SH-SY5Y (cell line): ENCODE results near the gene CEP192.

Experiments used
- GATA2 ChIP-seq: IDR thresholded peaks from 2 replicates; pipeline ENCODE4 v1.6.1; 2011; ENCODE audit warnings: mild to moderate bottlenecking, low read depth, low read length
- GATA3 ChIP-seq: IDR thresholded peaks from 2 replicates; pipeline ENCODE4 v1.6.1; 2011; ENCODE audit warnings: low read depth, mild to moderate bottlenecking, low read length, moderate library complexity

CEP192 gene

DNA sequence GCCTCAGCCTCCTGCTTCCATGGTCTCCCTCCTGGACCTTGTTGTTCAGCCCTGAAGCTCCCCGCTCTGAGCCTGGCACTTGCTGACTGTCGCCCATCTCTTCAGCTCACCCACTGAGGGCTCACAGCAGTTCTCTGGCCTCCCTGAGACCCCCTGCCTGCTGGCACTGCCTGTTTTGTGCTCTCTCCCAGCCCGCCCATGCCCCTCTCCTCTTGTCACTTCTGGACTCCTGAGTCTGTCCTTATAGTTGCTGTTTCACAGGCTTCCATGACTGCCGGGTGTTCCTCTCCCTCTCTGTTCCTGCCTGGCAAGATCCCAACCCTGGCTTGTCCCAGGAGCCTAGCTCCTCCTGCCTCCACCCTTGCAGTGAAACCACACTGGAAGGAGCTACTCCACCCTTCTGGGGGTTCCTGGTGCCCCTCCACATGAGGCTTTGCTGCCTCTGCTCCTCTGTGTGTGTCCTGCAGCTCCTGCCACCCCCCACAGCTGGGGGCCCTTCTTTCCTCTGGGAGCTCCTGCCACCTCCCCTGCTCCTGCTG, 110.6 kb downstream of the CEP192 start:
- TF ChIP-seq GATA2 (no peak), GATA3 (no peak)

DNA sequence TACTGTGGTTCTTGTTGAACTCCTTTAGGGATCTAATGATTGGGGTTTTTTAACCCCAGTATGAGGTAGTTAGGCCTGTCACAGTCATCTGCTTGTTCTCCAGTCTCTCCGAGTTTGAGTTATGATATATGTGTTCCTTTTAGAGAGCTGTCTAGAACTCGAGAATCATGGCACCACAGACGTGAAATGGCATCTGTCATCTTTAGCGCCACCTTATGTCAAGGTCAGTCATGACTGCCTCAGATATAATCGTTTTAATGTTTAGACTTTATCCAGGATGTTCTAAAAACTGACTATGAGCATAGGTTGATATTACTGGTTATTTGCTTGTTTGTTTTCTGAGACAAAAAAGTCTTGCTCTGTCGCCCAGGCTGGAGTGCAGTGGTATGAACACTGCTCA, 112.2 kb downstream of the CEP192 start:
- TF ChIP-seq GATA2 = no peak

DNA sequence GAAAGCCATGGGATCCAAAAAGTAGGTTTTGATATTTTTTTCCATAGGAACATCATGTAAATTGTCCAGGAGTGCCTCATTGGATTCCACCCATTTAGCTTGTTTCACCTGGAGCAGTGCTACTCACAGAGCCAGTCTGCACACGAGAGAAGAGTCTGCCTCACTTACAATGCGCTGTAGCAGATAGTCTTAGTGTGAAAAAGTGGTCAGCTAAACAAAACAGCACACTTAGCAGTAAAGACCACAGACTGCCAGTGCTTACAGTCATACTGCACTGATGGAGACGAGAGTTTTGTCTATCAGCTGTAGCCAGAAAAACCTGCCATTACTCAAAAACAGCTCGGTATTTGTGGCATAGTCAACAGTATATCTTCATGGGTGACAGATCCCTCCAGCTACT, 113.9 kb downstream of the CEP192 start:
- TF ChIP-seq GATA2 = no peak
- TF ChIP-seq GATA3 = no peak

DNA sequence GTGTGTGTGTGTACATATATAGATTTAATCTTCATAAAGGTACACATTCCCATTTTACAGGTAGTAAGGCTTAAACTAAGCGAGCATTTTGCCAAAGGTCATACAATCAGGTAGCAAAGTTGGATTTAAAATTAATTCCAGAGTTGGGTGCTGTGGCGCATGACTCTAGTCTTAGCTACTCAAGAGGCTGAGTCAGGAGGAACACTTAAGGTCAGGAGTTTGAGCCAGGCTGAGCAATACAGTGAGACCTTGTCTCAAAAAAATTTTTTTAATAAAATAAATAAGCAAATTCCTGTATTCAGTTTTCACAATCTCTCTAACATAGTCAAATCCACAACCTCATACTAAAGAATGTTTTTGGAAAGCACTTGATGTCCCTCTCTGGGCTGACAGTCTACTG, 115.9 kb downstream of the CEP192 start:
- no peak for TF ChIP-seq GATA3
- no peak for TF ChIP-seq GATA2

GRCh38 chr18:13108330-13108729, 117.2 kb downstream of the CEP192 start:
- TF ChIP-seq GATA3 (no peak), GATA2 (no peak)

- TF ChIP-seq GATA2 = no peak
- no peak for TF ChIP-seq GATA3
Observed at GRCh38 chr18:13110559-13110958, 119.4 kb downstream of the CEP192 start.

- TF ChIP-seq GATA3 (no peak), GATA2 (no peak)
Observed at GRCh38 chr18:13112982-13113381, 121.8 kb downstream of the CEP192 start.

DNA sequence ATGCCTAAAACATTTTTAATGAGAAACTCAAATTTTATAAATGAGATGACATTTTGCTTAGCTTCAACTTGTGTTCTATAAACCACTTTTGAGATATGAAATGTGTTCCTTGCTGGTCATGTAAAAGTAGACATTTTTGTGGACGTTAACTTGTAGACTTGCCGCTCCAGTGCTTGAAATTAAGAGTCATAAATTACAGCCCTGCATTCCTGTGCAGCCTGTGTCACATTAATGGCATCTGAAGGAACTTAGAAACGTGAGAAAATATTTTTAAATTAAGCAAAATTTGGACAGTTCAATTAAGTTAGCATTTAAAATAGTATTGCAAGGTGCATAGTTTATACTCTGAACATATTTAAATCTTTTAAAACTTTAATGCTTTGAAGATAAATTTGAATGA, 129.1 kb downstream of the CEP192 start:
- TF ChIP-seq GATA2 = no peak
- no peak for TF ChIP-seq GATA3

GRCh38 chr18:13120983-13121441, 129.8 kb downstream of the CEP192 start:
- TF ChIP-seq GATA3 (no peak), GATA2 (no peak)

GRCh38 chr18:13124411-13124810, 133.2 kb downstream of the CEP192 start:
- TF ChIP-seq GATA2 (no peak), GATA3 (no peak)

DNA sequence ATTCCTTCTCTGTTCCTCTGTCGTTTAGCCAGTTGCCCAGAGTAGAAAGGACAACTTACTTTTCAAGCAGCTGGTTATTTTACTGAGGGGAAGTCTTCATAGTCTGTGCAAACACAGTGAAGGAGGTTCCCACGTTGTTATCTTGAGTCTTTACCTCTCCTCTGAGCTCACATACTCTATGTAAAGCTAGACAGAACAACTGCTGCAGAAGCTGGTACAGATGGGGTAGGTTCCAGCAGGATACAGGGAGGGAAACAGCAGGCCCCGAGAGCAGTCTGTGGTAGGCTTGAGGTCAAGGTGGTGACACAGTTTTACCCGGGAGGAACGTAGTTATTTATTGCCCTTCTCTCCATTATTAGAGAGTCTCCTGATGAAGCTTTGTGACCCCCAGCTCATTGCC, 134.0 kb downstream of the CEP192 start:
- TF ChIP-seq GATA3 = no peak
- TF ChIP-seq GATA2 = no peak

GRCh38 chr18:13126966-13127598, 135.9 kb downstream of the CEP192 start:
- no peak for TF ChIP-seq GATA3
- TF ChIP-seq GATA2 = no peak

DNA sequence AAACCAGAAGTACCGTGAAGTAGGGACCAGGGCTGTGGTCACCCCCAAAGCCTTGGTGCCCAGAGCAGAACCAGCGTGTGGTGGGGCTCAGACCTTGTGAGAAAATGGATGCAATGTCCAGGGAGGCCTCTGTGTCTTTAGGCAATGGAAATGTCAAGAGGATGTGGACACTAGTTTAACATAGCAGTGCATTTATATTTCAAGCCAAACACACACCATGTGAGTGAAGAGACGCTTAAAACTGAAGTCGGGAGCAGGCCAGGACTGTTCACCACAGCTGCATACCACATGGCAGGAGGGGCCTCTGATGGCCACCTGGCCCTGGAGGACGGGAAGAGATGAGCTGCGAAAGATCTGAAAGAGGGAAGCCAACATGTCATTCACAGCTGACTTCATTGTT, 140.1 kb downstream of the CEP192 start:
- TF ChIP-seq GATA3 (no peak), GATA2 (no peak)

DNA sequence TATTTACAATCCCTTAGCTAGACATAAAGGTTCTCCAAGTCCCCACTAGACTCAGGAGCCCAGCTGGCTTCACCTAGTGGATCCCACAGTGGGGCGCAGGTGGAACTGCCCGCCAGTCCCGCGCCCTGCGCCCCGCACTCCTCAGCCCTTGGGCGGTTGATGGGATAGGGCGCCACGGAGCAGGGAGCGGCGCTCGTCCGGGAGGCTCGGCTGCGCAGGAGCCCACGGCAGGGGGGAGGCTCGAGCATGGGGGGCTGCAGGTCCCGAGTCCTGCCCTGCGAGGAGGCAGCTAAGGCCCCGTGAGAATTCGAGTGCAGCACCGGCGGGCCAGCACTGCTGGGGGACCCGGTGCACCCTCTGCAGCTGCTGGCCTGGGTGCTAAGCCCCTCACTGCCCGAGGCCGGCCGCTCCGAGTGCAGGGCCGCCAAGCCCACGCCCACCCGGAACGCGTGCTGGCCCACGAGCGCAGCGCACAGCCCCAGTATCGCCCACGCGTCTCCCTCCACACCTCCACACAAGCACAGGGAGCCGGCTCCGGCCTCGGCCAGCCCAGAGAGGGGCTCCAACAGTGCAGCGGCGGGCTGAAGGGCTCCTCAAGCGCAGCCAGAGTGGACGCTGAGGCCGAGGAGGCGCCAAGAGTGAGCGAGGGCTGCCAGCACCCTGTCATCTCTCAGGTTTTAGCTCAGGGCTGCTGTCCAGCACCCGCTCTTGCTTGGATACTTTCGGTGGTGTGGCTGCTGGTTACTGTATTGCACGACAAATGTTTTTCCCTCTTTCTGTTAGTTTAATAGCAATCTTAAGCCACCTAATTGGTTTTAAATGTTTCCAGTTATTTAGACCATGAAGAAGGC, 143.6 kb downstream of the CEP192 start:
- TF ChIP-seq GATA3 (no peak), GATA2 (no peak)

GRCh38 chr18:13136056-13136903, 145.1 kb downstream of the CEP192 start:
- no peak for TF ChIP-seq GATA3
- TF ChIP-seq GATA2 = no peak
